Stimulated activated CD8-positive, alpha-beta memory T cell treated with anti-CD3 and anti-CD28 coated beads, Interleukin-4, amount 100 ng/mL, for 24 hours (primary cell): Measurements from ENCODE around the gene LEMD1.
"Not testable (repeated sequence)": the region's sequence is repeated elsewhere in the genome, so short reads cannot be mapped to it uniquely, and the experiment has no call there.

Experiments
- DNase-seq: peaks from one replicate; pipeline ENCODE4 v3.0.0-alpha.2; 2020; ENCODE audit warnings: low read depth

LEMD1 gene

GRCh38 chr1:205446828-205447227, 25.0 kb upstream of the LEMD1 start:
- no peak for DNase-seq

- DNase-seq, result no peak
These were observed 23.7 kb upstream of the LEMD1 start for GRCh38 chr1:205445646-205445935.

- no peak for DNase-seq
These were observed 23.2 kb upstream of the LEMD1 start for GRCh38 chr1:205444931-205445645.

- no peak for DNase-seq
These were observed 22.6 kb upstream of the LEMD1 start for GRCh38 chr1:205444300-205444930.

GRCh38 chr1:205443585-205444299, 21.9 kb upstream of the LEMD1 start:
- no peak for DNase-seq

- no peak for DNase-seq
These were observed 20.3 kb upstream of the LEMD1 start for GRCh38 chr1:205442051-205442725.

GRCh38 chr1:205441716-205442050, 19.8 kb upstream of the LEMD1 start:
- no peak for DNase-seq

GRCh38 chr1:205441318-205441633, 19.4 kb upstream of the LEMD1 start:
- DNase-seq, result no peak

- peak; percentile 52 for DNase-seq
These were observed 18.8 kb upstream of the LEMD1 start for GRCh38 chr1:205440476-205441317.

GRCh38 chr1:205440121-205440475, 18.2 kb upstream of the LEMD1 start:
- DNase-seq, result no peak

- DNase-seq, result no peak
These were observed 16.6 kb upstream of the LEMD1 start for GRCh38 chr1:205438213-205439158.

- DNase-seq, result no peak
These were observed 15.7 kb upstream of the LEMD1 start for GRCh38 chr1:205437570-205437969.

GRCh38 chr1:205436776-205437410, 15.0 kb upstream of the LEMD1 start:
- DNase-seq, result no peak

- DNase-seq, result no peak
These were observed 14.0 kb upstream of the LEMD1 start for GRCh38 chr1:205435578-205436573.

- no peak for DNase-seq
These were observed 12.9 kb upstream of the LEMD1 start for GRCh38 chr1:205434738-205435137.

GRCh38 chr1:205432692-205433091, 10.8 kb upstream of the LEMD1 start:
- not testable (repeated sequence) for DNase-seq

- DNase-seq, result no peak
These were observed 10.3 kb upstream of the LEMD1 start for GRCh38 chr1:205432116-205432515.

- DNase-seq, result peak; percentile 52
These were observed 8.9 kb upstream of the LEMD1 start for GRCh38 chr1:205430696-205431305.
